Activated T-cell treated with anti-CD3 and anti-CD28 coated beads for 4 hours (primary cell): ENCODE measurements around the gene PWWP2B.

Source experiments
- DNase-seq: peaks from one replicate; pipeline ENCODE4 v3.0.0-alpha.2; 2020

Gene PWWP2B

GRCh38 chr10:132397036-132397541 is at the start of gene PWWP2B:
Gene PWWP2B, plus strand, starts transcription at chr10:132397200. Its CDS starts 27 bp downstream, at chr10:132397227.
- peak; percentile 62 for DNase-seq

GRCh38 chr10:132347211-132347930 is 49.6 kb upstream of the PWWP2B start:
- no peak for DNase-seq

- DNase-seq: no peak
Observed at GRCh38 chr10:132347931-132348267, 49.1 kb upstream of the PWWP2B start.

- no peak for DNase-seq
Observed at GRCh38 chr10:132349766-132350165, 47.2 kb upstream of the PWWP2B start.

- DNase-seq: no peak
Observed at GRCh38 chr10:132350391-132350790, 46.6 kb upstream of the PWWP2B start.

- no peak for DNase-seq
Observed at GRCh38 chr10:132350946-132351345, 46.1 kb upstream of the PWWP2B start.

GRCh38 chr10:132351611-132352010 is 45.4 kb upstream of the PWWP2B start:
- no peak for DNase-seq

GRCh38 chr10:132352462-132353308 is 44.3 kb upstream of the PWWP2B start:
- DNase-seq: peak; percentile 72

GRCh38 chr10:132353456-132354355 is 43.3 kb upstream of the PWWP2B start:
- no peak for DNase-seq

- no peak for DNase-seq
Observed at GRCh38 chr10:132354356-132355094, 42.5 kb upstream of the PWWP2B start.

GRCh38 chr10:132355297-132355696 is 41.7 kb upstream of the PWWP2B start:
- DNase-seq: no peak

- no peak for DNase-seq
Observed at GRCh38 chr10:132355754-132356153, 41.2 kb upstream of the PWWP2B start.

GRCh38 chr10:132356621-132357195 is 40.3 kb upstream of the PWWP2B start:
- DNase-seq: no peak

- no peak for DNase-seq
Observed at GRCh38 chr10:132357286-132358058, 39.5 kb upstream of the PWWP2B start.

- DNase-seq: no peak
Observed at GRCh38 chr10:132359305-132360040, 37.5 kb upstream of the PWWP2B start.

GRCh38 chr10:132360766-132361447 is 36.1 kb upstream of the PWWP2B start:
- no peak for DNase-seq

- no peak for DNase-seq
Observed at GRCh38 chr10:132361581-132362101, 35.4 kb upstream of the PWWP2B start.

- DNase-seq: no peak
Observed at GRCh38 chr10:132362151-132362611, 34.8 kb upstream of the PWWP2B start.

GRCh38 chr10:132363376-132363775 is 33.6 kb upstream of the PWWP2B start:
- DNase-seq: no peak
